Breast epithelium (tissue), 3 donors: ENCODE data around the gene POF1B.

Experiments used
- POLR2A ChIP-seq: fragments of 450-650 bp; IDR thresholded peaks from one replicate; pipeline ENCODE4 v1.6.1; 2016; ENCODE audit warnings: antibody characterized with exemption, mild to moderate bottlenecking, moderate library complexity
- POLR2AphosphoS5 ChIP-seq, 3 donors: sonication (generic); formaldehyde crosslinking; IDR thresholded peaks; one replicate each; pipeline ENCODE4 v1.6.1; 2017; ENCODE audit warnings: antibody characterized with exemption in 3 of 3
- TF ChIP-seq, protein P1 (sequence below), 3 donors: fragments of 450-650 bp; IDR thresholded peaks; one replicate each; pipeline ENCODE4 v1.5.1; 2016 to 2017; ENCODE audit warnings: antibody characterized with exemption in 3 of 3, mild to moderate bottlenecking in 3 of 3, moderate library complexity in 3 of 3

DNA sequence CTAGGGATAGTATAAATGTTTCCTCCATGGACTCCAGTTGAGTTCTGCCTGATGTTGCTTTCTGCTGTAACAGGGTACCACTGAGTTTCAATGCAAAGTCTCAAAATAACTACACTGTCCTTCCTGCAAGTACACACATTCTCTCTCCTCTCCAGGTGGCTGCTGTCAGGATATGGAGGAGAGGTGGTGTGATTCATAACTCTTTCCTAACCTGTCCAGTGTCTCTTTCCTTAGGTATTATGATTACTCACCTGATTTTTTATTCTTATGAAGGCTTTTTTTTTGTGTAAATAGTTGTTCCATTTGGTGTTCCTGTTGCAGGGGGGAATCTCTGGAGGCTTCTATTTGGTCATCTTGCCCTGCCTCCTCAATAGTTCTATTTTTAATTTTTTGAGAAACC, 39.8 kb upstream of the POF1B start:
- TF ChIP-seq, protein P1, sequence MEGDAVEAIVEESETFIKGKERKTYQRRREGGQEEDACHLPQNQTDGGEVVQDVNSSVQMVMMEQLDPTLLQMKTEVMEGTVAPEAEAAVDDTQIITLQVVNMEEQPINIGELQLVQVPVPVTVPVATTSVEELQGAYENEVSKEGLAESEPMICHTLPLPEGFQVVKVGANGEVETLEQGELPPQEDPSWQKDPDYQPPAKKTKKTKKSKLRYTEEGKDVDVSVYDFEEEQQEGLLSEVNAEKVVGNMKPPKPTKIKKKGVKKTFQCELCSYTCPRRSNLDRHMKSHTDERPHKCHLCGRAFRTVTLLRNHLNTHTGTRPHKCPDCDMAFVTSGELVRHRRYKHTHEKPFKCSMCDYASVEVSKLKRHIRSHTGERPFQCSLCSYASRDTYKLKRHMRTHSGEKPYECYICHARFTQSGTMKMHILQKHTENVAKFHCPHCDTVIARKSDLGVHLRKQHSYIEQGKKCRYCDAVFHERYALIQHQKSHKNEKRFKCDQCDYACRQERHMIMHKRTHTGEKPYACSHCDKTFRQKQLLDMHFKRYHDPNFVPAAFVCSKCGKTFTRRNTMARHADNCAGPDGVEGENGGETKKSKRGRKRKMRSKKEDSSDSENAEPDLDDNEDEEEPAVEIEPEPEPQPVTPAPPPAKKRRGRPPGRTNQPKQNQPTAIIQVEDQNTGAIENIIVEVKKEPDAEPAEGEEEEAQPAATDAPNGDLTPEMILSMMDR (IDR thresholded peaks at IDR 0.05) = no peak
- TF ChIP-seq POLR2AphosphoS5 (IDR thresholded peaks at IDR 0.05) (no peak), POLR2A (no peak)
